A673 (cell line): ENCODE measurements around the gene MMD.

Experiments used
- CTCF ChIP-seq: fragments of 300-800, 200-600 bp; sonication (generic); conservative IDR thresholded peaks from 2 replicates; pipeline ENCODE4 v1.5.1; 2017; ENCODE audit warnings: low read depth, mild to moderate bottlenecking, antibody characterized with exemption, low read length, moderate library complexity, mixed read lengths
- EZH2 ChIP-seq: fragments of 200-600 bp; sonication (generic); IDR thresholded peaks from 2 replicates; pipeline ENCODE4 v1.6.1; 2017; ENCODE audit warnings: borderline replicate concordance, low read depth, mild to moderate bottlenecking, mixed read lengths, antibody characterized with exemption, low read length; ENCODE audit not compliant: poor library complexity, severe bottlenecking

- no peak for TF ChIP-seq EZH2
- no peak for TF ChIP-seq CTCF
Measured at GRCh38 chr17:55350825-55351205, 70.8 kb downstream of the MMD start.
